Superior temporal gyrus (tissue), 1 donor: ENCODE data around the gene IL31RA.

Experiments used
- DNase-seq: peaks from one replicate; pipeline ENCODE4 v3.0.0-alpha.2; 2016; ENCODE audit errors: extremely low spot score

IL31RA gene

DNA sequence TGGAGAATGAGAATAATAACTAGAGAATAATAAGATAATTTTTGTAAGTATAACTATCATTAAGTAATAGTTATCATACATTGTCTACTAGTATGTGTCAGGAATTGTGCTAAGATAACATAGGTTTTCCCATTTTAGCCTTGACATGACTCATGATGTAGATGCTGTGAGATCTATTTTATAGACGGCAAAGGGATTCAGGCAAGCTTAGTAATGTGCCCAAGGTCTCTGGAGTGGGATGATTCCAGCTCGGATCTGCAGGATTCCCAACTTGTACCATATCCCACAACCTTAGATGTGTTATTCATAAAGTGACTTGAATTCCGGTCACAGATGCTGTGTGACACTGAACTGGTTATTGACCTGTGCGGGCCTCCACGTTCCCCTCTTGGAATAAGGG, 51.5 kb downstream of the IL31RA start:
- DNase-seq = no peak

DNA sequence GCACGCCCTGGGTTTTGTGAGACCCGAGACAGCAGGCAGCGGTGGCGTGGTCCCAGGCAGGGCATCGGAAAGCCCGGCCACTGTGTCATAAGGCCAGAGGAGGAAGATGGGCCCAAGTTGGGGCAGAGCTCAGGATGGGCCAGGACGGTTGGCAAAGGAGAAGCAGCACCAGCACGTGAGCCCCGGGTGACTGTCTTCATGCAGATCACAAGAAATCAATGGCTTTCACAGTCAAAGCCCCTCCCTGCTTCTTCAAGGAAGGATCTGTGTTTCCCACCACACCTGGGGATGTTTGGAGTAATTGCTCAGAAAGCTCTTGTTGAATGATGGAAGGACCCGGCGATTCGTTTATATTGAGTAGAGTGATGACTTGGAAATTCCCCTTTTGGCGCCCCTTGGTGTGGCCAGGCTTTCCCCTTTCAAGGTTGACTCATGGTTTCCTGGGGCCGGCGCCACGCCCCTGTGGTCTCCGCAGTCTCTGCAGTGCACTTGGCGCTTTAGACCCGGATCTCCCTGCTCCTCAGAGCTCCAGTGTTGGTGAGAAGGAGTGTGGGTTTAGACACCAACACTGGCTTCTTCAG, 52.1 kb downstream of the IL31RA start:
- no peak for DNase-seq

DNA sequence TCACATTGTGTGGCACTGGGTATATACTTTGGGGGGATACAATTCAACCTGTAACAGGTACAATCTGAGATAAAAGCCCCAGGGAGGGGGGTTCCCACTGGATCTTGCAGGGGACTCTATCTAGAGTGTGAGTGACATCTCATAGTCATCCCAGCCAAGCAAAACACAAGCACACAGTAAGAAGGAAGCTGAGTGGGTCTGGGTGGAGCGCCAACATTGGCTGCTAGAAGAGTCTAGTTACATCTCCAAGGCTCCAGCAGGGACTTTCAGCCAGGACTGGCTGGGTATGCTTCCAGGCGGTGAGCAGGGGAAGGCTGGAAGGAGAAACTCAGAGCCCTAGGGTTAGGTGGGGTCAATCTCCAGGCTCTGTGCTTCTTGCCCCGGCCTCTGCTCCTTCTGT, 53.0 kb downstream of the IL31RA start:
- no peak for DNase-seq

DNA sequence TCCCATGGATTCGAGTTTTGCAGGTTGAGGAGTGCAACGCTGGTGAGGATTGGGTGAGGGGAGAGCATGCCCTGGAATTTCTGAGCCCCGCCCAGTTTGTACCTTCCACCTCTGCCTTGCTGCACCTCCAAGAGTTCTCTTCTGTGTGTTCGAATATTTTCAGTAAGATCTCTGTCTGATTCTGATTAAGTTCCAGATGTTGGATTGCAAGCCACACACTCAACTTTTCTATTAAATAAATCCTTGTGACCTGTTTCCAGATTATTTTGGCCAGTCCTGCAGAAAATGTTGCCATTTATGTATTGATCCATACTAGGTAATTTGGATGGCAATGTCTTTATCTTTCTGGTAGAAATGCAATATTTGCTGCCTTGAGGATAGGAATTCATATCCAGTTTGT, 54.1 kb downstream of the IL31RA start:
- no peak for DNase-seq

DNA sequence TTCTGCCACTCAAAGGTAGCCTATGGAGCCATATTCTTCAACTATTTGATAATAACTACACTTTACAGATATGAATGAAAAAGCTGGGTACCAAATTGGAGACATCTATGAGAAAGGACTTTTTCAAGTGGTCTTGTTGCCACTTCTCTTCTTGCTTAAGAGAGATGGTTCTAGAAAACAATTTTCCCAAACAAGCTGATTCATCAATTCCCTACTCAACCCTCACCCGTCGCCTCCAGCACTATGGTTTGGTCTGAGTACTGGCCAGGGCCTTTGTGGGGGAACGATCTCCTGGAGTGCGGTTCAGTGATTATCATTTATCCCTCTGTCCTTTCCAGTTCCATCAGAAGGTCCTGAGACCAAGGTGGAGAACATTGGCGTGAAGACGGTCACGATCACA, 56.8 kb downstream of the IL31RA start:
- DNase-seq = no peak

DNA sequence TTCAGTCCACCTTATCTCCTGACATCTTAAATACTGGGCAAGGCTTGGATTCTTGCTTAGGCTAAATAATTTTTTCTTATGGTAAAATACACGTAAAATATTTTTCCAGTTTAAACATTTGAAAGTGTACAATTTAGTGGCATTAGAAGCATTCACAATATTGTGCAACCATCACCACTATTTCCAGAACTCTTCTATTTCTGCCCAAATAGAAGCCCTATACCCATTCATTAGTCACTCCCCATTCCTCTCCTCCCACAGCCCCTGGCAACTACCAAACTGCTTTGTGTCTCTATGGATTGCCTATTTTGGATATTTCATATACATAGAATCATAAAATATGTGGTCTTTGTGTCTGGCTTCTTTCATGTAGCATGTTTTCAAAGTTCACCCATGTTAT, 57.6 kb downstream of the IL31RA start:
- no peak for DNase-seq

DNA sequence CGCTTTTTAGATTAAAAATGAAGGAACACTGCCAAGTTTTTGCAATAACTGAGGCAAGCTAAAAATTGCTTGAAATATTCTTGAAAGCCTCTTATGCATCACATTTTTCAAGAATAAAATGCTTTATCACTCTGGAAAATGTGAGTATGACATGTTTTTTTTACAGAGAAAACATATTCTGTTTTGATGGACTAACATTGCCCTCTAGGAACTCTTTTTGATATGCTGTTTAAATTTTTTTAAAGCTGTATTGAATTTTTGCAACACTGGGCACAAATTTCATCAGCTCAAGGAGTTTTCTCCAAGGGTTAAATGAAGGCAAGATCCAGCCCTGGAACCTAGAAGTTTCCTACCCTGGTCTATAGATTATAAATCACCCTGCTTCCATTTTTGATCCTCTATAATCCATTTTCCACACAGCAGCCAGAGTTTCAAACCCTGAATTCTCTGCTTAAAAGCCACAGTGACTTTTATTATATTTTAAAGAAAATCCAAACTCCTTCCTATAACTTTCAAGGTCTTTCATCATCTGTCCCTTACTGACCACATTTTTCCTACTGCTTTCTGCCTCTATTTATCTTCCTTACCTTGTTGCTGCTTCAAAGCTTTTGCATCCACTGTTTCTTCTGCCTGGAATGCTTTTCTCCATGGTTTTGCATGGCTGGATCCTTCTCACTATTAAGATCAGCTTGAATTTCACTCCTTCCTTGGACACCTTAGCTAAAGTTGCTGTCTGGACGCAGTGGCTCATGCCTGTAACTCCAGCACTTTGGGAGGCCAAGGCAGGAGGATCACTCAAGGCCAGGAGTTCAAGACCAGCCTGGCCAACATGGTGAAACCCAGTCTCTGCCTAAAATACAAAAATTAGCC, 60.9 kb downstream of the IL31RA start:
- DNase-seq = no peak

DNA sequence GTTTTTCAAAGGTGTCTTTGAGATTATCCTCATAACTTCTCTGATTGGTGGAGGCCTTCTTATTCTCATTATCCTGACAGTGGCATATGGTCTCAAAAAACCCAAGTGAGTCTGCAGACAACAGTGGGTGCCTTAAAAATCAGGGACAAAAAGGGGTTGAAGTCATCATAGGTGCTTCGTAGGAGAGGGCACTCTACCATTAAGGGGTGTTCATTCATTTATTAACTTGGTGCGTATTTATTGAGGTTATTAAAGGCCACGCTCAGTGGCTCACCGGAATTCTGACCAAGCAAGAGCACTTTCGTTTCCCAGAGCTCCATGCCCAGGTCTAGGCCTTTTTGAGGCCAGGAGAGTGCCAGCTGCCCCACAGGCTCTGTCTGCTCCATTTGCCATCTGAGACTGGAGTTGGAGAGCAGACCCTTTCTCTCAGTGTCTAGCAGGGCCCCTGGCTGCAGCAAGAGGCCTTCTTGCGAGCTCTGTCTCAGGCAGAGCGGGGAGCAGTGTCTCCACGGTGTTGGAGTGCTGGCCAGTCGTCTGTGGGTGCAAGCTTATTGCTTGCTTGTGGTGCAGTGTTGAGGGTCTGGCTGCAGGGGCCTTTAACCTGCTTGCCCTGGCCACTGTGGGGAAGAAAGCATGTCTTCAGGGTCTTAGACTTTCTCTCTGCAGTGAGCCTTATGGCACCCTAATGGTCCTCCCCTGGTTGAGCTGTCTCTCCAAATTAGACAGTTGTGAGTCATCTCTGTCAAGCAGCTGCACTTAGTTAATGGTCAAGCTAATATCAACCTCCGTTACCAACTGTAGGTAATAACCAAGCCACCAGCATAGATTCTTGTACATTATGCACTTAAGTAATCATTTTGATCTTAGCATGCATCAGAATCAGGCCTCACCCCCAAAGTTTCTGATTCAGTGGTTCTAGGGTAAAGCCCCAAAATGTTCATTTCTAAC, 62.6 kb downstream of the IL31RA start:
- no peak for DNase-seq

DNA sequence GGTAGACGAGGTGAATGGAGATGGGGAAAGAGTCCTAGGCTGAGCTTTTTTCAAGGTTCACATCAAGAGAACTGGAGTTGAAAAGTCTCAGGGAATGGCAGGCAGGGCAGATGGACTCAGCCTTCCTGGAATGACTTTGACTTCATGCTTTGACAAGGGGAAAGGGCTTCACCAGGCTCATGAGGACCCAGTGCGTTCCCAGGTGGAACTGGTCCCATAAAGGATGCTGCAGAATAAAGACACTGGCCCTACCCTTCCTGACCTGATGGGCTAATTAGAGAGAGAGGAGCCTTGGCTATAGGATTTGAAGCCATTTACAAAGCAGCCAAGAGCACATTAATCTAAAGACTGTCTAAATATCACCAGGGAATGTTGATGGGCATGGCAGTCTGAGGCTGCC, 63.8 kb downstream of the IL31RA start:
- DNase-seq = no peak

DNA sequence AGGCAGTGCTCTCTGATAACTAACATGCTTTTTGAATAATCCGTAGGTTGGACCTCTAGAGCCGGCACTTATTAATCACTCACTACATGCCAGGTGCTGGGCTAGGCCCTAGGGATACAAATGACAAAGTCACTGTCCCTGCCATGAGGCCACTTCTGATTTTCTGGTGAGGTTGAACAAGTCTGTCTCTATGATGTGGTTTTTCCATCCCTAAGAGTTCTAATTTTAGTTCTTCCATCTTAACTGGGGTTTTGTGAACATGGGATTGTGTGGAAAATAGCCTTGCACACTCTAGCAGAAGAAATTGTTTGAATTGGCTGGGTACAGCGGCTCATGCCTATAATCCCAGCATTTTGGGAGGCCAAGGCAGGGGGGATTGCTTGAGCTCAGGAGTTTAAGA, 64.6 kb downstream of the IL31RA start:
- no peak for DNase-seq

DNA sequence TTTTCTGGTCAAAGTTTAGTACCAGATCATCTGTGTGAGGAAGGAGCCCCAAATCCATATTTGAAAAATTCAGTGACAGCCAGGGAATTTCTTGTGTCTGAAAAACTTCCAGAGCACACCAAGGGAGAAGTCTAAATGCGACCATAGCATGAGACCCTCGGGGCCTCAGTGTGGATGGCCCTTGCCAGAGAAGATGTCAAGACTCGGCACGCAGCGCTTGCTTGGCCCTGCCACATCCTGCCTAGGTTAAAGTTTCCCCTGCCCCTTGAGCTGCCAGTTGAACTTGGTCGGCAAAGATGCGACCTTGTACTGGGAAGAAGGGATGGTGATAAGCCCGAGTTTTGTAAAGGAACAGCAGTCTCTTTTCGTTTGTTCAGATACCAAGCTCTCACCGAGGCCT, 65.8 kb downstream of the IL31RA start:
- DNase-seq = no peak

DNA sequence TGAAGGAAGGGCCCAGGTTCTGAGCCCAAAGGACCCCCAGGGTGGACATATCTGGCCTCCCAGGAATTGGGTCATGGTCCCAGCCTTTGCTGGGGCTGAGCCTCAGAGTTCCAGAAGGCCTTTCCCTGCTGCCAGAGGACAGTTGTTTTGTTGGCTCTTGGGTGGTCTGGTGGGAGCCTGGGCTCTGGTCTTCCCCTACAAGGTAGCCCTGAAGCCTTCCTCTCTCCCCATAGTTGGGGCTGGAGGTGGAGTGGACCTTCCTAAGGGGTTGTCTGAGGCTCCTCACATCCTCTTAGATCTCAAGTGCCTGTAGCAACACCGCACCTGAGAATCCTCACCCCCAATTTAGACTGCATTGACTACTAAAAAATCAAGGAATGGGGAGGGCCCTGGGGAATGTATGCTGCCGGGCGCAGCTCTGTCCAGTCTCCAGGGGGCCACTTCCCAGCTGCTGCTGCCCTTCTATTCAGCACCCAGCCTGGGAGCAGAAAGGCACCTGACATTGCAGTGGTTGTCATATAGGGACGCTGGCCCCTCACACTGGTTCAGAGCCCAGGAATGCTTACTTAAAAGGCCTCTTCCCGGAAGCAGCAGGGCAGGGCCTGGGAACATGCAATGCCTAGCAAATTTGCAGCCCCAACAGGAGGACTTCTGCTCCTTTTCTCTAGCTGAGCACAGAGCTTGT, 66.4 kb downstream of the IL31RA start:
- no peak for DNase-seq

DNA sequence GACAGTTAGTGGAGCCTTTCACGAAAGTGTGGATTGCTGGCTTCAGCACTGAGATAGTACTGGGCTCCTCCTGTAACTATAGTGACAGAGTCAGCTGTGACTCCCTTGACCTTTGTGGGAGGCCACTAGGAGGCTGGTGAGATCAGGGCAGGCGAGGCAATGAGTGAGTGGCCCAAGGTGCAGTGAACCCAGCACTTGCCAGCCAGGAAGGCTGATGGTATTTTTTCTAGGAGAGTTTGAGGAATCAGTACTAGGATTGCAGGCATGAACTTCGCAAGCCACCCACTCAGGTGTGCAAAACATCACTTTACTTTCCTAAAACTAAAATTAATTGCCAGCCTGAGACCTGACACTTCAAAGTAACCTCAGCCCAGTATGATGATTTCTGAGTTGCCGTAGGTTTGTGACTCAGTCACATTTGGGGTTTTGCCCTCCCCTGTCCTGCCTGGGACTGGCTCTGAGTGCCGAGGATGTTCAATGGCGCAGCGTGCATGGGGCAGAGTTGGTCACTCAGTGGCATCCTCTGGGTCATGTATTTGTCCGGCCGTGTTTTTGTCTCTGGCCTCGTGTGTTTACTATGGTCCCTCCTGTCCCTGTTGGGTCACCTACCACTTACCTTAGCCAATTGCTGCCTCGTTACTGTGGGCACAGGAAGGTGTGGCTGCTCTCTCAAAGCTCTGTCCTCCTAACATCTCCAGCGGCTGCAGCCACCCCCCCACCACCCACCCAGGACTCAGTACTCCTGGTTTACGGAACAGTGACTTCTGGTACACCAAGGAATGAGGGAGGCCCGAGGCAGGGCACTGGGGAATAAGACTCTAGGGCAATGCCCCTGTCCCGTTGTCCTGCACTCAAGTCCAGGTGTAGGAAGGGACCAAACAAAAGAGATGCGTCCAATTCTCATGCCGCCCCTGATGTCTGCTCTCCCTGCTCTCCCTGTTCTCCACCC, 67.2 kb downstream of the IL31RA start:
- no peak for DNase-seq

DNA sequence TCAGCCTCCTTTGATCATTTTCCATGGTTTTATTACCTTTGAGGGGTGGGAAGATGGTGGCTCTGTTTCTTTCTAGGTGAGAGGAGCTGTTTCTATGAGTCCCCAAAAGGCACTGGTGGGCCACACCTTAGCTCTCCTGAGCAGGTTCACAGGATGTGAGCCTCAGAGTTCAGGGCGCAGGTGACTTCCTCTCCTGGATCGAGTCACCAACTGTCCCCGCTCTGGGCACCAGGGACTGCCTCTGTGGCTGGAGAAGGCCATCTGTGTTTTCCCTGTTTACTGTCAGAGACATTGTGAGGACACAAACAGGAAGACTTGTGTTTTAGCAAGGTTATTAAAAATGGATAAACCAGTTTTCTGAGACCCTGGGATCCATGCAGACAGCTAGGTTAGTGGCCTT, 68.5 kb downstream of the IL31RA start:
- no peak for DNase-seq

DNA sequence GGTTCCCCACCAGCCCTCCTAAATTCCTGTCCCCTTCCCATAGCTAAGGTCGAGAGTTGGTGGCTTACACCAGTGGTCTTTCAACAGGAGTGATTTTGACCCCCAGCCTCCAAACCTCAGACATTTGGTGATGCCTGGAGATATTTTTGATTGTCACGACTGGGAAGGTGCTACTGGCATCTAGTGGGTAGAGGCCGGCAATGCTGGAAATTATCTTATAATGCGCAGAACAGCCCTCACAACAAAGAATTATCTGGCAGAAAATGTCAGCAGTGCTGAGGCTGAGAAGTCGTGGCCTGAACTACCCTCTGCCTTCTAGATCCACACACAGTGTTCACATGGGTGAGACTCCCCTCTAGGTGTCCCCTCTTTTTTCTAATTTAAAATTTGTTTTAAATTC, 69.6 kb downstream of the IL31RA start:
- peak; percentile 42 for DNase-seq

DNA sequence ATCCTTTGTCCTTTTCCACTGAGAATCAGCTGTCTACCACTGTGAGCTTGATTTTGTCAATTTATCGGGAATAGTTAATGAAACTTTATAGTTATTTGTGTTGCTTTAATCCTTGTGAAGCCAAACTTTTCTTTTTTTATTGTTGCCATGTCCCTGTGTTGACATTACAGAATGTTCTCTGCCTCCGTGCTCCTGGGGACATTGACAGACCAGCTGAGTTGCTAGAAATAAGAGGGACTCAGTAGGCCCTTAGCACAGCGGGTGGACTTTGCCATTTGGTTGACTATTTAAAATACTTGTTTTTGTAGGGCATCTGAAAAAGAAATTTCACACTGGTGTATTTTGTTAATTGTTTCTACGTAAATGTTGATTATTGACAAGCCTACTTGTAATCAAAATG, 70.5 kb downstream of the IL31RA start:
- no peak for DNase-seq

DNA sequence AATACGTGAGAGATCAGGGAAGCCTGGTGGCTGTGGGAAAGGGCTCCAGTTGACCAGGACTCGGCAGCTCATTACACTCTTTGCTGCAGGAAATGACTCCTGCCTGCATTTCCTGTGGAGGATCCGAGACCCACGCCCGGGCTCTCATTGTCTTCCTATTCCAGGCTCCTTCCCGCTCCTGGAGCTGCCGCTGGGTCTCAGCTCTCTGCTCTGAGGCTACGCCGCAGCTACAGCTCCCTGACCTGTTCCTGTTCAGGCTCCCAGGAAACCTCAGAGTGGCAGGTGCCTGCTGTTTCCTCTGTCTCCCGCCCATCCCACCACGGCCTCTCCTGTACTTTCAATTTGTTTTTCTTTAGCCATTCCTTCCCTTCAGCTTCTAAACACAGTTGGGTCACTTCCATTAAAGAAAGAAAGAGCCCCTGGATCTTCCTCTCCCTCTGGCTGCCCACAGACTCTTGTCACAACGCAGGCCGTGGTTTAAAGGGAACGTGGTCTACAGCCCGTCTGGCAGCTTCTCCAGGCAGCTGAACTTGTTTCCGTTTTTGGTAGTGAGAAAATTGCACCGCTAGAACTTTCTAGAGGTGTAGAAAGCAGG, 72.1 kb downstream of the IL31RA start:
- no peak for DNase-seq

DNA sequence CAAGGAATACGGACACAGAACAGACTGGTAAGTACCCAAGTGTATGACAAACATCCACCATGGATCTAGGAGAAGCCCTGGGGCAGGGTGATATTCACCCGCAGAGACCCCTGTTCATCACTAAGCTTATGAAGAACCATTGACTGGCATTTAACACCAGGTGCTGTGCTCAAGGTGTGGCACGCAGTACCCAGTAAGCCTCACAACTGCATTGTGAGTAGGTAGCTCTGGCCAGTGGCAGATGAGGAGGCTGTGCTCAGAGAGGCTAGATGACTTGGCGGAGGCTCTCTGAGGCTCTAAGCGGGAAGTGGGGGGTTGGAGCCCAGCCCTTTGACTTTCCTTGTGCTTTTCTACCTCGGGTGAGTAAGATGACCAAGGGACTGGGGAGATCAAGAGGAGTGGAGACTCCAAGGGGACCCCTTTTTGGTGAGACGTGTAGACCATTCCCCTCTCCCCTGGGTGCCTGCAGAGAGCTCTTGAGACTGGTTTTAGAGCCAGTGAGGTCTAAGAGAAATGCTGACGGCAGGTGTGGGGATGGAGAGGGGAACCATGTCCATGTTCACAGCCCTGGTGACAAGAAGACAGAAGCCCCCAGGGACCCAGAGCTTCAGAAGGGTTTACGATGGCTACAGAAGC, 72.8 kb downstream of the IL31RA start:
- DNase-seq = no peak

DNA sequence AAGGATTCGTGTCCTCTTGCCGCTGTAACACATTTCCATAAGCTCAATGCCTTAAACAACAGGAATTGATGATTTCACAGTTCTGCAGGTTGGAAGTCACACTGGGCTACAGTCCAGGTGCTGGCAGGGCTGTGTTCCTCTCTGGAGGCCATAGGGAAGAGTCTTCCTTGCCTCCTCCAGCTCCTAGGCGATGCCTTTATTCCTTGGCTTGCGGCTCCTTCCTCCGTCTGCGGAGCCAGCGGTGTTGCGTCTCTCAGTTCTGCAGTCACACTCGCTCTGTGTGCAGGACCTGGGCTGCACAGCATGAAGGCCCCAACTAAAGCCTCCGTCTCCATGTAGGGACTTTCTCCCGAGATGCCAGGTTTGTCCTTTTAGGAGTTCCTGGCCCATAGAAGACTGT, 73.6 kb downstream of the IL31RA start:
- no peak for DNase-seq

DNA sequence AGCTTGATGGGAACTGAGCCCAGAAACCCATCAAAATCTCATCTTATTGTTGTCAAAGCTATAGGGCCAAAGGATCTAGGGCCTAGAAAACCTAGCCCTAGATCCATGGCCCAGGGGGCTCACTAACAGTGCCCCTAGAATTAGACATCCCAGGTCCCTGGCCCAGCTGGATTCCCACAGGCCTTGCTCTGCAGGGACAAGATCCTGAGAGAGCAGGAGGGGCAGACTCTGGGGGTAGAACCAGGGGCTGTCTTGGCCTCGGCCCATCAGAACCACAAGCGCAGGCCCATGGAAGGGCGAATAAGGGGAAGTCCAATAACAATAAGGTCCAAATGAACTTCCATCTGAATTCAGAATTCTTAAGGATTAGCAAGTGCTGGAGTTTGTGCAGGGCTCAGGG, 74.0 kb downstream of the IL31RA start:
- DNase-seq = no peak
